PC-3 (cell line): ENCODE results near the gene PACRG.

Experiments used
- EZH2 ChIP-seq: fragments of 300-600 bp; sonication (generic); IDR thresholded peaks from one replicate; pipeline ENCODE4 v1.6.1; 2017; ENCODE audit warnings: antibody characterized with exemption, mild to moderate bottlenecking, low read length; ENCODE audit not compliant: unreplicated experiment
- EZH2phosphoT487 ChIP-seq: fragments of 300-600 bp; sonication (generic); IDR thresholded peaks from 2 replicates; pipeline ENCODE4 v1.6.1; 2018; ENCODE audit warnings: mild to moderate bottlenecking, antibody characterized with exemption, low read length, borderline replicate concordance
- TF ChIP-seq, protein P1 (sequence below): fragments of 300-600 bp; sonication (generic); conservative IDR thresholded peaks from 2 replicates; pipeline ENCODE4 v1.5.1; 2017; ENCODE audit warnings: antibody characterized with exemption, low read depth, mild to moderate bottlenecking, low read length

DNA sequence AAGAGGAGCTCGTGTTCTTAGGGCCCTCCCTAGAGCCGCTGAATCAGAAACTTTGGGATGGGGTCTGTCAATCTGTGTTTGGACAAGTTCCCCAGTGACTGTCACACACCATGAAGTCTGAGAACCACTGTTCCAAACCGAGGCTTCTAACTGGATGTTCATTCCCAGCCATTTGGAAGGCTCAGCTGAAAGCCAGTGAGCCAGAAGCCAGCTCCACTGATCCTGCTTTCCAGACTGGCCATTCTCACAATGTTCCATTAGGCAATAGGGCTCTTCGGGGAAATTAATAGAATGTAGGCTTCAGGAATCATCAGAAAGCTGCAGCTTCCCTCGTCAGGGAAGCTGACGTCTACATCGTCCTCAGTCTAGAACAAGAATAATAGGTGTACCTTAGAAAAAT lies 595.9 kb downstream of the PACRG start:
- TF ChIP-seq EZH2phosphoT487 (no peak), EZH2 (no peak)
- TF ChIP-seq, protein P1, sequence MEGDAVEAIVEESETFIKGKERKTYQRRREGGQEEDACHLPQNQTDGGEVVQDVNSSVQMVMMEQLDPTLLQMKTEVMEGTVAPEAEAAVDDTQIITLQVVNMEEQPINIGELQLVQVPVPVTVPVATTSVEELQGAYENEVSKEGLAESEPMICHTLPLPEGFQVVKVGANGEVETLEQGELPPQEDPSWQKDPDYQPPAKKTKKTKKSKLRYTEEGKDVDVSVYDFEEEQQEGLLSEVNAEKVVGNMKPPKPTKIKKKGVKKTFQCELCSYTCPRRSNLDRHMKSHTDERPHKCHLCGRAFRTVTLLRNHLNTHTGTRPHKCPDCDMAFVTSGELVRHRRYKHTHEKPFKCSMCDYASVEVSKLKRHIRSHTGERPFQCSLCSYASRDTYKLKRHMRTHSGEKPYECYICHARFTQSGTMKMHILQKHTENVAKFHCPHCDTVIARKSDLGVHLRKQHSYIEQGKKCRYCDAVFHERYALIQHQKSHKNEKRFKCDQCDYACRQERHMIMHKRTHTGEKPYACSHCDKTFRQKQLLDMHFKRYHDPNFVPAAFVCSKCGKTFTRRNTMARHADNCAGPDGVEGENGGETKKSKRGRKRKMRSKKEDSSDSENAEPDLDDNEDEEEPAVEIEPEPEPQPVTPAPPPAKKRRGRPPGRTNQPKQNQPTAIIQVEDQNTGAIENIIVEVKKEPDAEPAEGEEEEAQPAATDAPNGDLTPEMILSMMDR = no peak
